PC-9 (cell line): ENCODE results near the gene SNAP91. TPM values are rescaled to one million over a fixed set of nuclear protein-coding genes. Genes with fewer than 3 reads are reported as not detected.
"Not testable (repeated sequence)": the region's sequence is repeated elsewhere in the genome, so short reads cannot be mapped to it uniquely, and the experiment has no call there.

Source experiments
- BruUV-seq: library from RNA; stranded (reverse); fragments of 400-500 nt; replicated peaks from 2 replicates; lab custom pipeline; 2021; lab: Mats Ljungman, UMichigan
- CTCF ChIA-PET: fragments of 300-600 bp; sonication (Branson Sonifier 250); formaldehyde crosslinking; loops from one replicate; lab custom pipeline; 2022; ENCODE audit warnings: antibody characterized with exemption; lab: Charles Lee
- POLR2A ChIA-PET: fragments of 300-600 bp; sonication (Branson Sonifier 250); formaldehyde crosslinking; loops from one replicate; lab custom pipeline; 2022; ENCODE audit warnings: antibody characterized with exemption; ENCODE audit not compliant: unreplicated experiment; lab: Charles Lee
- DNase-seq, 2 experiments: peaks; one replicate each; pipeline versions ENCODE4 v3.0.0 to v3.0.0-alpha.2; 2015 to 2022; ENCODE audit warnings: mixed read lengths in 1 of 2
- H2AFZ ChIP-seq: fragments of 200-600 bp; sonication (generic); 2 replicates; pipeline ENCODE4 v1.8.1; 2017; ENCODE audit warnings: antibody characterized with exemption
- H3F3A ChIP-seq: fragments of 200-600 bp; sonication (generic); 2 replicates; pipeline ENCODE4 v1.8.1; 2017; ENCODE audit warnings: antibody characterized with exemption, mild to moderate bottlenecking, low read depth; ENCODE audit not compliant: insufficient read depth
- H3K27ac ChIP-seq: fragments of 200-600 bp; sonication (generic); 2 replicates; pipeline ENCODE4 v1.6.1; 2016; ENCODE audit warnings: mixed run types
- H3K27me3 ChIP-seq: fragments of 200-600 bp; sonication (generic); 2 replicates; pipeline ENCODE4 v1.6.1; 2016; ENCODE audit warnings: low read depth, mixed run types; ENCODE audit not compliant: insufficient read depth
- H3K36me3 ChIP-seq: fragments of 200-600 bp; sonication (generic); 2 replicates; pipeline ENCODE4 v1.6.1; 2016; ENCODE audit warnings: low read depth, mixed run types
- H3K4me1 ChIP-seq: fragments of 200-600 bp; sonication (generic); replicated peaks from 2 replicates; pipeline ENCODE4 v1.6.1; 2016; ENCODE audit warnings: mixed run types; ENCODE audit not compliant: insufficient read depth
- H3K4me2 ChIP-seq: fragments of 200-600 bp; sonication (generic); 2 replicates; pipeline ENCODE4 v1.6.1; 2017; ENCODE audit warnings: mixed run types
- H3K4me3 ChIP-seq: fragments of 200-600 bp; sonication (generic); 2 replicates; pipeline ENCODE4 v1.6.1; 2016; ENCODE audit warnings: mixed run types
- H3K79me2 ChIP-seq: fragments of 200-600 bp; sonication (generic); 2 replicates; pipeline ENCODE4 v1.6.1; 2017; ENCODE audit warnings: low read depth, mixed run types
- H3K9me2 ChIP-seq: fragments of 200-600 bp; sonication (generic); 2 replicates; pipeline ENCODE4 v1.8.1; 2017; ENCODE audit warnings: mild to moderate bottlenecking; ENCODE audit not compliant: insufficient read depth
- H3K9me3 ChIP-seq: fragments of 200-600 bp; sonication (generic); 2 replicates; pipeline ENCODE4 v1.8.1; 2016; ENCODE audit warnings: low read depth; ENCODE audit not compliant: insufficient read depth
- H4K20me1 ChIP-seq: fragments of 200-600 bp; sonication (generic); 2 replicates; pipeline ENCODE4 v1.8.1; 2017; ENCODE audit not compliant: insufficient read depth
- EZH2 ChIP-seq: fragments of 200-600 bp; sonication (generic); IDR thresholded peaks from 2 replicates; pipeline ENCODE4 v1.8.0; 2017; ENCODE audit warnings: antibody characterized with exemption, low read depth
- intact Hi-C: fragments of 100-400 bp; cut with micrococcal nuclease; formaldehyde crosslinking; loops from one replicate; pipeline ENCODE4 v1.10.0; 2022; ENCODE audit not compliant: unreplicated experiment
- total RNA-seq: library from RNA; stranded (reverse); gene quantifications from 2 replicates; pipeline ENCODE4 v1.2.3, GENCODE V29; 2021
- TF ChIP-seq, protein P1 (sequence below): fragments of 200-600 bp; sonication (generic); conservative IDR thresholded peaks from 2 replicates; pipeline ENCODE4 v1.6.1; 2017; ENCODE audit warnings: mixed run types, antibody characterized with exemption, mild to moderate bottlenecking, moderate library complexity

Gene SNAP91
- total RNA-seq, 1 experiment from 2014 or later = not detected

GRCh38 chr6:83550482-83550881 lies 158.4 kb downstream of the SNAP91 start:
- H3K27ac ChIP-seq, H3F3A ChIP-seq, H3K4me1 ChIP-seq, H3K27me3 ChIP-seq, POLR2A ChIA-PET, H3K36me3 ChIP-seq, H4K20me1 ChIP-seq, intact Hi-C loops, CTCF ChIA-PET, H3K9me3 ChIP-seq, BruUV-seq, H3K9me2 ChIP-seq, H3K4me2 ChIP-seq, H2AFZ ChIP-seq, DNase-seq, H3K4me3 ChIP-seq, H3K79me2 ChIP-seq: not testable (repeated sequence)

- TF ChIP-seq, protein P1, sequence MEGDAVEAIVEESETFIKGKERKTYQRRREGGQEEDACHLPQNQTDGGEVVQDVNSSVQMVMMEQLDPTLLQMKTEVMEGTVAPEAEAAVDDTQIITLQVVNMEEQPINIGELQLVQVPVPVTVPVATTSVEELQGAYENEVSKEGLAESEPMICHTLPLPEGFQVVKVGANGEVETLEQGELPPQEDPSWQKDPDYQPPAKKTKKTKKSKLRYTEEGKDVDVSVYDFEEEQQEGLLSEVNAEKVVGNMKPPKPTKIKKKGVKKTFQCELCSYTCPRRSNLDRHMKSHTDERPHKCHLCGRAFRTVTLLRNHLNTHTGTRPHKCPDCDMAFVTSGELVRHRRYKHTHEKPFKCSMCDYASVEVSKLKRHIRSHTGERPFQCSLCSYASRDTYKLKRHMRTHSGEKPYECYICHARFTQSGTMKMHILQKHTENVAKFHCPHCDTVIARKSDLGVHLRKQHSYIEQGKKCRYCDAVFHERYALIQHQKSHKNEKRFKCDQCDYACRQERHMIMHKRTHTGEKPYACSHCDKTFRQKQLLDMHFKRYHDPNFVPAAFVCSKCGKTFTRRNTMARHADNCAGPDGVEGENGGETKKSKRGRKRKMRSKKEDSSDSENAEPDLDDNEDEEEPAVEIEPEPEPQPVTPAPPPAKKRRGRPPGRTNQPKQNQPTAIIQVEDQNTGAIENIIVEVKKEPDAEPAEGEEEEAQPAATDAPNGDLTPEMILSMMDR = no peak
- TF ChIP-seq EZH2 = no peak
- CTCF ChIA-PET = no interaction called here
- BruUV-seq = no TSS peak
- no peaks in the 10 kb centered on the region for H3K36me3 ChIP-seq
- POLR2A ChIA-PET = no interaction called here
- no peaks in the 10 kb centered on the region for H3K9me2 ChIP-seq
- H4K20me1 ChIP-seq = no peaks in the 10 kb centered on the region
- H3K4me3 ChIP-seq = no peak overlapping the region
- H3K27me3 ChIP-seq = no peaks in the 10 kb centered on the region
- no peaks in the 10 kb centered on the region for H3K79me2 ChIP-seq
- no peak overlapping the region for H3K27ac ChIP-seq
- H3F3A ChIP-seq = no peaks in the 10 kb centered on the region
- H3K4me1 ChIP-seq = no peaks in the 10 kb centered on the region
- no peak overlapping the region for H3K4me2 ChIP-seq
- H3K9me3 ChIP-seq = no peaks in the 10 kb centered on the region
- peak; percentile 3 to 35 for DNase-seq
- H2AFZ ChIP-seq = no peak overlapping the region
- intact Hi-C loops = no loop called here
These were observed 162.3 kb downstream of the SNAP91 start for GRCh38 chr6:83546636-83547035.

GRCh38 chr6:83539678-83540077 lies 169.2 kb downstream of the SNAP91 start:
- intact Hi-C loops = no loop called here
- H3K4me1 ChIP-seq = no peaks in the 10 kb centered on the region
- no peak overlapping the region for H3K4me3 ChIP-seq
- BruUV-seq = no TSS peak
- H3K4me2 ChIP-seq = no peak overlapping the region
- no peak overlapping the region for H3K27ac ChIP-seq
- ChIA-PET POLR2A (no interaction called here), CTCF (no interaction called here)
- no peaks in the 10 kb centered on the region for H4K20me1 ChIP-seq
- H2AFZ ChIP-seq = no peak overlapping the region
- no peaks in the 10 kb centered on the region for H3K9me2 ChIP-seq
- no peaks in the 10 kb centered on the region for H3K9me3 ChIP-seq
- no peaks in the 10 kb centered on the region for H3K36me3 ChIP-seq
- H3K79me2 ChIP-seq = no peaks in the 10 kb centered on the region
- H3K27me3 ChIP-seq = no peaks in the 10 kb centered on the region
- DNase-seq = no peak
- H3F3A ChIP-seq = no peaks in the 10 kb centered on the region
- TF ChIP-seq, protein P1 = no peak
- no peak for TF ChIP-seq EZH2
